Trophoblast cell (in vitro differentiated cells and primary cell): ENCODE results near the gene OLFM3.

Experiments used
- DNase-seq, 2 donors: peaks; one replicate each; pipeline ENCODE4 v3.0.0-alpha.2; 2016
- H2AFZ ChIP-seq: 2 replicates; pipeline ENCODE4 v1.6.1; 2013; ENCODE audit warnings: low read length, moderate library complexity, mild to moderate bottlenecking; ENCODE audit not compliant: insufficient read depth, poor library complexity
- H2AK5ac ChIP-seq: 2 replicates; pipeline ENCODE4 v1.6.1; 2013; ENCODE audit warnings: mild to moderate bottlenecking, low read length
- H2BK120ac ChIP-seq: 2 replicates; pipeline ENCODE4 v1.6.1; 2013; ENCODE audit warnings: low read length, mild to moderate bottlenecking, moderate library complexity; ENCODE audit not compliant: insufficient read depth, poor library complexity
- H2BK12ac ChIP-seq: 2 replicates; pipeline ENCODE4 v1.6.1; 2013; ENCODE audit warnings: mild to moderate bottlenecking, low read length, moderate library complexity
- H2BK5ac ChIP-seq: 2 replicates; pipeline ENCODE4 v1.6.1; 2013; ENCODE audit warnings: low read length, low read depth, moderate library complexity, mild to moderate bottlenecking; ENCODE audit not compliant: poor library complexity
- H3K14ac ChIP-seq: 2 replicates; pipeline ENCODE4 v1.6.1; 2013; ENCODE audit warnings: mild to moderate bottlenecking, low read length
- H3K18ac ChIP-seq: 2 replicates; pipeline ENCODE4 v1.6.1; 2013; ENCODE audit warnings: mild to moderate bottlenecking, low read length
- H3K23ac ChIP-seq: 2 replicates; pipeline ENCODE4 v1.6.1; 2013; ENCODE audit warnings: low read length
- H3K27ac ChIP-seq: 2 replicates; pipeline ENCODE4 v1.5.1; 2013; ENCODE audit warnings: low read depth, mild to moderate bottlenecking, inconsistent platforms, low read length, moderate library complexity
- H3K27me3 ChIP-seq: 2 replicates; pipeline ENCODE4 v1.6.1; 2013; ENCODE audit warnings: inconsistent platforms, mild to moderate bottlenecking, low read length, moderate library complexity; ENCODE audit not compliant: insufficient read depth
- H3K36me3 ChIP-seq, 2 experiments: 1 replicate in 1 of 2; 2 replicates in 1 of 2; pipeline ENCODE4 v1.6.1; 2013; ENCODE audit warnings: low read length in 2 of 2, mild to moderate bottlenecking in 2 of 2, moderate library complexity in 1 of 2; ENCODE audit not compliant: insufficient read depth in 2 of 2, control insufficient read depth in 1 of 2
- H3K4ac ChIP-seq: 2 replicates; pipeline ENCODE4 v1.6.1; 2013; ENCODE audit warnings: low read depth, mild to moderate bottlenecking, low read length, moderate library complexity
- H3K4me1 ChIP-seq, 2 experiments: 1 replicate in 1 of 2; 2 replicates in 1 of 2; pipeline ENCODE4 v1.6.1; 2013; ENCODE audit warnings: low read length in 2 of 2, mild to moderate bottlenecking in 2 of 2, moderate library complexity in 1 of 2; ENCODE audit not compliant: insufficient read depth in 2 of 2, control insufficient read depth in 1 of 2
- H3K4me2 ChIP-seq: 2 replicates; pipeline ENCODE4 v1.6.1; 2013; ENCODE audit warnings: inconsistent platforms, mild to moderate bottlenecking, low read length, moderate library complexity
- H3K4me3 ChIP-seq: 2 replicates; pipeline ENCODE4 v1.5.1; 2013; ENCODE audit warnings: mild to moderate bottlenecking, low read depth, low read length, inconsistent platforms
- H3K79me1 ChIP-seq: one replicate; pipeline ENCODE4 v1.6.1; 2013; ENCODE audit warnings: low read length
- H3K79me2 ChIP-seq: 2 replicates; pipeline ENCODE4 v1.6.1; 2013; ENCODE audit warnings: low read length, mild to moderate bottlenecking; ENCODE audit not compliant: control insufficient read depth, insufficient read depth, poor library complexity
- H3K9ac ChIP-seq: 2 replicates; pipeline ENCODE4 v1.6.1; 2013; ENCODE audit warnings: mild to moderate bottlenecking, low read length
- H3K9me3 ChIP-seq: 2 replicates; pipeline ENCODE4 v1.6.1; 2013; ENCODE audit warnings: low read depth, mild to moderate bottlenecking, control low read depth, inconsistent platforms, low read length; ENCODE audit not compliant: insufficient read depth
- H4K12ac ChIP-seq: 2 replicates; pipeline ENCODE4 v1.6.1; 2013; ENCODE audit warnings: low read depth, mild to moderate bottlenecking, low read length, moderate library complexity
- H4K8ac ChIP-seq: 2 replicates; pipeline ENCODE4 v1.6.1; 2013; ENCODE audit warnings: low read depth, mild to moderate bottlenecking, low read length, moderate library complexity
- H4K91ac ChIP-seq: one replicate; pipeline ENCODE4 v1.6.1; 2013; ENCODE audit warnings: low read depth, mild to moderate bottlenecking, low read length, moderate library complexity
- WGBS: extraction: QIAGEN DNeasy Blood & Tissue Kit; methylation state at CpG from one replicate; pipeline ENCODE4 v1.1.7; 2013; ENCODE audit warnings: missing lambda C conversion rate; ENCODE audit not compliant: insufficient read length, insufficient coverage; ENCODE audit errors: extremely low coverage; 5-methylcytosine and 5-hydroxymethylcytosine counted together

OLFM3 gene

DNA sequence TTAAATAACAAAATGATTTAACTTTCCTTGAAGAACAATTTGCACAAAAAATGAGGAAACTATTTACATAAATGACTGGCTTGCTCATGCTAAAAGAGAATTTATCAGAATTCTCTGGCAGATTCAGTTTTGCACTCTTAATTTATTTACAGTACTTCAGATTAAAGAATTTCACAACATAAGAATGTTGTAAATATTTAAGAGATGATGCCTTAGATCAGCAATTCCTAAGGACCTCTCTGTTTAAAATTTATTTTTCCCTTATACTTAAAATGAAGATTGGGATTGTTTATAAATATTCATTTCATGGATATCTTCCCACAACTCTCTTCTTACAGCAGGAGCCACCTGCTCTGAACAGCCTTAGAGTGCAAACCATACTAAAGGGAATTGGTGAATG lies 120.8 kb downstream of the OLFM3 start:
- Histone ChIP-seq H3K14ac (no peak overlapping the region), H3K79me2 (no peaks in the 10 kb centered on the region), H3K18ac (no peak overlapping the region), H3K23ac (no peak overlapping the region), H3K9me3 (no peaks in the 10 kb centered on the region), H3K36me3 (no peaks in the 10 kb centered on the region), H3K4ac (no peak overlapping the region), H3K4me2 (no peak overlapping the region), H3K27me3 (no peaks in the 10 kb centered on the region), H3K9ac (no peak overlapping the region), H2AFZ (no peak overlapping the region), H4K91ac (no peak overlapping the region), H4K8ac (no peak overlapping the region), H2BK5ac (no peak overlapping the region), H3K4me3 (no peak overlapping the region), H2BK120ac (no peak overlapping the region), H2BK12ac (no peak overlapping the region), H4K12ac (no peak overlapping the region), H3K4me1 (no peaks in the 10 kb centered on the region), H3K27ac (no peak overlapping the region), H2AK5ac (no peak overlapping the region), H3K79me1 (no peaks in the 10 kb centered on the region)
- DNase-seq: no peak

DNA sequence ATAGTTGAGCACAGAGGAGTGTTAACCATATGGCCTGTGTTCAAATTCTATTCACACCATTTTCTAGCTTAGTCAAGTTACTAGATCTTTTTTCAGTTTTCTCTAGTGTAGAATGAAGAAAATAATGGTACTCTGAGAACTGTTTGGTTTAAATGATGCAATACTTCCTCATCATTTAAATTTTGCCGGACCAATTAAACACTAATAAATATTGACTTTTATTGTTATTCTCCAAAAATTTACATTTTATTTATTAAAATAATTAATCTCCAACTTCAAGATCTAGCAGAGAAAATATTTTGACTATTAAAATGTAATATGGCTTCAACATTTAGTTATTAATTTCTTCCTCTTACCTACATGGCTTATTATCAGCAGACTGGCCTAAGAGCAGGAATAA lies 123.1 kb downstream of the OLFM3 start:
- Histone ChIP-seq H3K79me2 (no peaks in the 10 kb centered on the region), H3K79me1 (no peaks in the 10 kb centered on the region), H3K18ac (no peak overlapping the region), H4K8ac (no peak overlapping the region), H2BK5ac (no peak overlapping the region), H2BK120ac (no peak overlapping the region), H3K36me3 (peaks cover 0 to 2% of the 10 kb centered on the region in 2 experiments), H4K91ac (no peak overlapping the region), H2BK12ac (no peak overlapping the region), H3K4me3 (no peak overlapping the region), H3K27ac (no peak overlapping the region), H3K9ac (no peak overlapping the region), H4K12ac (no peak overlapping the region), H2AFZ (no peak overlapping the region), H3K4ac (no peak overlapping the region), H3K4me2 (no peak overlapping the region), H3K23ac (no peak overlapping the region), H3K4me1 (no peaks in the 10 kb centered on the region), H3K14ac (no peak overlapping the region), H2AK5ac (no peak overlapping the region), H3K9me3 (peaks cover under 1% of the 10 kb centered on the region), H3K27me3 (no peaks in the 10 kb centered on the region)
- DNase-seq: no peak
- WGBS: no CpG with 5 or more reads among the region's 1 CpG

DNA sequence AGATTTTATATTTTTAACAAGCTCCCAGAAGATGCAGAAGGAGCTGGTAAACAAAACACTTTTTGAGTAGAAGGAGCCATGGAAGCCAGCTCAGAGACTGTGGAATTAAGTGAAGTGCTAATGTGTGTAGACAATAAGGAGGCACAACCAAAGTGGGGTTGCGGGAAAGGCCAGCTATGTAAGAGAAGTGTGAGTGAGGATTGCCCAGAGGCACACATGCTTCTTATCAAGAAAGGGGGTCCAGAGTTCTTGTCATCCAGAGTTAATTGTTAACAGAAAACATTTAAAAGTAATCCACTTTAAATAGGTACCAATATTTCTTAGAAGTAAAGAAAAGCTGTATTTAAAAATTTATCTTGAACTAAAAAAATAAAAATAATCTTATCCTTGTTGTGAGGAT lies 136.8 kb downstream of the OLFM3 start:
- Histone ChIP-seq H4K8ac (no peak overlapping the region), H2AK5ac (no peak overlapping the region), H2AFZ (no peak overlapping the region), H3K79me1 (no peaks in the 10 kb centered on the region), H3K14ac (no peak overlapping the region), H3K79me2 (no peaks in the 10 kb centered on the region), H3K36me3 (no peaks in the 10 kb centered on the region), H3K27ac (no peak overlapping the region), H2BK12ac (no peak overlapping the region), H3K18ac (no peak overlapping the region), H4K12ac (no peak overlapping the region), H3K27me3 (no peaks in the 10 kb centered on the region), H4K91ac (no peak overlapping the region), H3K4ac (no peak overlapping the region), H3K9me3 (no peaks in the 10 kb centered on the region), H3K4me1 (no peaks in the 10 kb centered on the region), H3K4me2 (no peak overlapping the region), H3K23ac (no peak overlapping the region), H3K9ac (no peak overlapping the region), H2BK120ac (no peak overlapping the region), H3K4me3 (no peak overlapping the region), H2BK5ac (no peak overlapping the region)
- DNase-seq: no peak
- no CpG with 5 or more reads among the region's 1 CpG for WGBS

DNA sequence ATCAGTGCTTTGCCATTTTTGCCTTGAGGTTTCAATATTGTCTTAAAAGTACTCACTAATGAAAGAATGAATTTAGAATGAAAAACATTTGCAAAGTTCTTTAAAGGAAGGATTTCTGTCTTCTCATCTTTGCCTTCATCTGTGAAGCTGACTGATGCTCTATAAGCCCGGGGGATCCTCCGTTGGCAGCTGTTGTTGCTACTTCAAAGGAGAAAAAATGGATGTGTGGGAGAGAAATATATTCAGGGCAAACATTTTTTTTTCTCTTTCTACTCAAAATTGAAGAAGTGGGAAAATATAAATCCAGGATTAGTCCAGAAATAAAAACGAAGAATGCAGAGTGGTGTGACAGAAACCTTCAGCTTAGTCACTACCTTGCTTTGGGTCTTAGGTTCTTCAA lies 142.5 kb downstream of the OLFM3 start:
- no peak overlapping the region for H3K4me2 ChIP-seq
- no peak overlapping the region for H3K4ac ChIP-seq
- H3K9me3 ChIP-seq: no peaks in the 10 kb centered on the region
- H2BK12ac ChIP-seq: no peak overlapping the region
- H3K4me3 ChIP-seq: no peak overlapping the region
- H3K27ac ChIP-seq: no peak overlapping the region
- H3K14ac ChIP-seq: no peak overlapping the region
- H3K27me3 ChIP-seq: no peaks in the 10 kb centered on the region
- H4K12ac ChIP-seq: no peak overlapping the region
- H3K36me3 ChIP-seq: no peaks in the 10 kb centered on the region
- WGBS: no CpG with 5 or more reads among the region's 3 CpGs
- no peaks in the 10 kb centered on the region for H3K79me1 ChIP-seq
- no peak overlapping the region for H2BK5ac ChIP-seq
- H3K9ac ChIP-seq: no peak overlapping the region
- H2AFZ ChIP-seq: no peak overlapping the region
- no peaks in the 10 kb centered on the region for H3K4me1 ChIP-seq
- no peak for DNase-seq
- no peak overlapping the region for H2BK120ac ChIP-seq
- no peak overlapping the region for H4K8ac ChIP-seq
- no peak overlapping the region for H2AK5ac ChIP-seq
- no peak overlapping the region for H3K18ac ChIP-seq
- no peaks in the 10 kb centered on the region for H3K79me2 ChIP-seq
- H3K23ac ChIP-seq: no peak overlapping the region
- no peak overlapping the region for H4K91ac ChIP-seq

DNA sequence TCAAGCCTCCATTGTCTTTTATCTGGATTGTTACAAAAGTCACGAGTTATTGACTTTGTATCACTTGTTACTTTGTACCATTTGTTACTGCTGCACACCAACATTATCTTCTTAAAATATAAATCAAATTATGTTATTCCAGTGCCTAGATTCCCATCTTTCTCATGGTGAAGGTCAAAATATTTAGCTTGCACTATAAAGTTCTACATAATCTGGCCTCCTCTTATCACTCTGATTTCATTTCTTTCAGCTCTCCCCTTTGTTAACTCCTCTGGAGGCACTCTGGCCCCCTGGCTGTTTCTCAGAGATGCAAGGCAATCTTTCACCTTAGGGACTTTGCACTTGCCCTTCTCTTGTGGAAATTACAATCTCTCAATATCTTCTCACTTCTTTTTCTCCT lies 143.8 kb downstream of the OLFM3 start:
- H4K8ac ChIP-seq: no peak overlapping the region
- H4K91ac ChIP-seq: no peak overlapping the region
- no peak overlapping the region for H3K4me3 ChIP-seq
- no peak overlapping the region for H2BK12ac ChIP-seq
- no peak overlapping the region for H3K4ac ChIP-seq
- no peaks in the 10 kb centered on the region for H3K9me3 ChIP-seq
- no peaks in the 10 kb centered on the region for H3K79me2 ChIP-seq
- H3K23ac ChIP-seq: no peak overlapping the region
- no peak overlapping the region for H2BK120ac ChIP-seq
- no peaks in the 10 kb centered on the region for H3K27me3 ChIP-seq
- H2AK5ac ChIP-seq: no peak overlapping the region
- H4K12ac ChIP-seq: no peak overlapping the region
- WGBS: no CpG with 5 or more reads among the region's 1 CpG
- H3K27ac ChIP-seq: no peak overlapping the region
- H3K18ac ChIP-seq: no peak overlapping the region
- no peaks in the 10 kb centered on the region for H3K4me1 ChIP-seq
- no peak overlapping the region for H3K14ac ChIP-seq
- DNase-seq: no peak
- no peak overlapping the region for H3K9ac ChIP-seq
- H3K79me1 ChIP-seq: no peaks in the 10 kb centered on the region
- no peak overlapping the region for H2AFZ ChIP-seq
- no peaks in the 10 kb centered on the region for H3K36me3 ChIP-seq
- H3K4me2 ChIP-seq: no peak overlapping the region
- no peak overlapping the region for H2BK5ac ChIP-seq
